DMS53 treated with DMSO at 0.1 percent for 48 hours (cell line): Measurements from ENCODE around the gene FRMD4A.
"Not testable (repeated sequence)": the region's sequence is repeated elsewhere in the genome, so short reads cannot be mapped to it uniquely, and the experiment has no call there.

Experiments
- DNase-seq: peaks from one replicate; lab custom pipeline; 2025; ENCODE audit not compliant: unreplicated experiment; lab: John Stamatoyannopoulos, UW

FRMD4A gene

GRCh38 chr10:14066106-14066505 lies 264.6 kb downstream of the FRMD4A start:
- no peak for DNase-seq

- no peak for DNase-seq
Measured at GRCh38 chr10:14063531-14064285, 267.0 kb downstream of the FRMD4A start.

- DNase-seq, result no peak
Measured at GRCh38 chr10:14062528-14063260, 268.0 kb downstream of the FRMD4A start.

- DNase-seq, result no peak
Measured at GRCh38 chr10:14060320-14061070, 270.2 kb downstream of the FRMD4A start.

- DNase-seq, result no peak
Measured at GRCh38 chr10:14056610-14057332, 274.0 kb downstream of the FRMD4A start.

GRCh38 chr10:14052931-14053330 lies 277.8 kb downstream of the FRMD4A start:
- DNase-seq, result no peak

- no peak for DNase-seq
Measured at GRCh38 chr10:14050598-14050997, 280.1 kb downstream of the FRMD4A start.

- no peak for DNase-seq
Measured at GRCh38 chr10:14048930-14049613, 281.7 kb downstream of the FRMD4A start.

- DNase-seq, result no peak
Measured at GRCh38 chr10:14047431-14047830, 283.3 kb downstream of the FRMD4A start.

- not testable (repeated sequence) for DNase-seq
Measured at GRCh38 chr10:14042051-14042450, 288.7 kb downstream of the FRMD4A start.

GRCh38 chr10:14040787-14041631 lies 289.7 kb downstream of the FRMD4A start:
- no peak for DNase-seq

- no peak for DNase-seq
Measured at GRCh38 chr10:14039968-14040668, 290.6 kb downstream of the FRMD4A start.

GRCh38 chr10:14036233-14036632 lies 294.5 kb downstream of the FRMD4A start:
- DNase-seq, result no peak

- no peak for DNase-seq
Measured at GRCh38 chr10:14035506-14035905, 295.2 kb downstream of the FRMD4A start.

GRCh38 chr10:14032406-14032998 lies 298.2 kb downstream of the FRMD4A start:
- no peak for DNase-seq

- no peak for DNase-seq
Measured at GRCh38 chr10:14026325-14026724, 304.4 kb downstream of the FRMD4A start.

- DNase-seq, result no peak
Measured at GRCh38 chr10:14025283-14026189, 305.2 kb downstream of the FRMD4A start.
